Measurements from ENCODE around the gene LRSAM1. TPM values are rescaled to one million over a fixed set of nuclear protein-coding genes. Genes with fewer than 3 reads are reported as not detected.

LRSAM1 gene
- total RNA-seq, 6 donors from 2014 or later = 12.9 to 77.5 (median 25.4) TPM

- peaks cover 0 to 43% (median 27%) of the 10 kb centered on the region in 4 donors for H3K36me3 ChIP-seq
- no peak for ATAC-seq (ENCODE audit: low FRiP score in 2 of 2)
Observed at GRCh38 chr9:127470662-127471061, 19.4 kb downstream of the LRSAM1 start.

GRCh38 chr9:127473501-127473900, 22.2 kb downstream of the LRSAM1 start:
- no peaks in the 10 kb centered on the region for H3K27me3 ChIP-seq
- DNase-seq (no peak), ATAC-seq (ENCODE audit: low FRiP score in 2 of 2) (peak in 1 of 2 donors; percentile 57)
- H3K4me1 ChIP-seq = no peaks in the 10 kb centered on the region
- TF ChIP-seq EP300 (IDR thresholded peaks at IDR 0.05) (no peak), CTCF (IDR thresholded peaks at IDR 0.05) (no peak), POLR2A (IDR thresholded peaks at IDR 0.05) (no peak), POLR2AphosphoS5 (IDR thresholded peaks at IDR 0.05) (no peak)
- H3K36me3 ChIP-seq = peaks cover 0 to 42% (median 21%) of the 10 kb centered on the region in 4 donors
- no peaks in the 10 kb centered on the region for H3K9me3 ChIP-seq
- H3K4me3 ChIP-seq = no peak overlapping the region
- no peak overlapping the region for H3K27ac ChIP-seq
- WGBS, 2 donors = 92 to 95% methylated on average over 8 to 10 of the region's 10 CpGs

More at GRCh38 chr9:127470662-127471061, 19.4 kb downstream of the LRSAM1 start:
- H3K4me1 ChIP-seq = no peaks in the 10 kb centered on the region
- TF ChIP-seq POLR2A (IDR thresholded peaks at IDR 0.05) = no peak
- H3K27me3 ChIP-seq = no peaks in the 10 kb centered on the region
- no peak overlapping the region for H3K27ac ChIP-seq
- no peak for DNase-seq
- H3K9me3 ChIP-seq = no peaks in the 10 kb centered on the region
- 95 to 100% methylated on average over 3 of the region's 3 CpGs for WGBS, 2 donors
- no peak overlapping the region for H3K4me3 ChIP-seq

GRCh38 chr9:127473932-127474331, 22.6 kb downstream of the LRSAM1 start:
- Histone ChIP-seq H3K27ac (no peak overlapping the region), H3K4me3 (no peak overlapping the region), H3K9me3 (no peaks in the 10 kb centered on the region), H3K27me3 (no peaks in the 10 kb centered on the region), H3K36me3 (peaks cover 3 to 47% (median 25%) of the 10 kb centered on the region in 4 donors), H3K4me1 (no peaks in the 10 kb centered on the region)
- ATAC-seq (ENCODE audit: low FRiP score in 2 of 2) (no peak), DNase-seq (no peak)
- 93 to 94% methylated on average over 4 of the region's 4 CpGs for WGBS, 2 donors
- TF ChIP-seq POLR2AphosphoS5 (IDR thresholded peaks at IDR 0.05) = no peak
- no peak for TF ChIP-seq POLR2A (IDR thresholded peaks at IDR 0.05)
- TF ChIP-seq EP300 (IDR thresholded peaks at IDR 0.05) = no peak
- TF ChIP-seq CTCF (IDR thresholded peaks at IDR 0.05) = no peak

- H3K27ac ChIP-seq = no peak overlapping the region
- TF ChIP-seq POLR2A (IDR thresholded peaks at IDR 0.05) (no peak), POLR2AphosphoS5 (IDR thresholded peaks at IDR 0.05) (no peak), EP300 (IDR thresholded peaks at IDR 0.05) (no peak), CTCF (IDR thresholded peaks at IDR 0.05) (no peak)
- H3K4me3 ChIP-seq = no peak overlapping the region
- no peaks in the 10 kb centered on the region for H3K27me3 ChIP-seq
- H3K4me1 ChIP-seq = no peaks in the 10 kb centered on the region
- ATAC-seq (ENCODE audit: low FRiP score in 2 of 2) (no peak), DNase-seq (no peak)
- 95 to 98% methylated on average over 3 to 5 of the region's 5 CpGs for WGBS, 2 donors
- no peaks in the 10 kb centered on the region for H3K9me3 ChIP-seq
- peaks cover 9 to 53% (median 32%) of the 10 kb centered on the region in 4 donors for H3K36me3 ChIP-seq
Observed at GRCh38 chr9:127474592-127474991, 23.3 kb downstream of the LRSAM1 start.

GRCh38 chr9:127479507-127480081, 28.3 kb downstream of the LRSAM1 start:
- no peaks in the 10 kb centered on the region for H3K4me1 ChIP-seq
- H3K27ac ChIP-seq = no peak overlapping the region
- 94% methylated on average over 17 of the region's 17 CpGs; no CpG with 5 or more reads in 1 of the 2 donors for WGBS, 2 donors
- no peaks in the 10 kb centered on the region for H3K27me3 ChIP-seq
- H3K4me3 ChIP-seq = no peak overlapping the region
- DNase-seq = peak in 1 of 2 donors; percentile 67
- TF ChIP-seq CTCF (IDR thresholded peaks at IDR 0.05) = no peak
- H3K36me3 ChIP-seq = peaks cover 16 to 78% (median 40%) of the 10 kb centered on the region in 4 donors
- peak in 1 of 2 donors; percentile 46 for ATAC-seq (ENCODE audit: low FRiP score in 2 of 2)
- H3K9me3 ChIP-seq = no peaks in the 10 kb centered on the region

All from upper lobe of left lung (tissue), 6 donors.